ENCODE measurements around the gene TSHZ3.

DNA sequence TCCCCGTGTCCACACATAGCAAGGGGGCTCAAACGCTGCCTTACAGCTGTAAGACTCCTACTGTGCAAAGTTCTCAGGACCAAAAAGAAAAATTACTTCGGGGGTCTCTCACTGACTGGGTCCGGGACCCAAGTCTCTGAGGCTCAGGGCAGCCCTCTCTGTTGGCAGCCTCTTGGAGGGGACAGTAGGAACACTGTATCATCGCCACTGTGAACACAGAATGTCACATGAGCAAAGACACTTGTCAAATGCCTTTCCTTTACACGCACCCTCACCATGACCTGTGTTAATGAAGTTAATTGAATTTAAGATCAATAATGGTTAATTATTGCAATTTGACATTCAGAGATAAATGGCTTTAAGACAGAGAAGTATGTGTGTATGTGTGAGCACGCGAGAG, 49.6 kb downstream of the TSHZ3 start:
- TF ChIP-seq, protein P1, sequence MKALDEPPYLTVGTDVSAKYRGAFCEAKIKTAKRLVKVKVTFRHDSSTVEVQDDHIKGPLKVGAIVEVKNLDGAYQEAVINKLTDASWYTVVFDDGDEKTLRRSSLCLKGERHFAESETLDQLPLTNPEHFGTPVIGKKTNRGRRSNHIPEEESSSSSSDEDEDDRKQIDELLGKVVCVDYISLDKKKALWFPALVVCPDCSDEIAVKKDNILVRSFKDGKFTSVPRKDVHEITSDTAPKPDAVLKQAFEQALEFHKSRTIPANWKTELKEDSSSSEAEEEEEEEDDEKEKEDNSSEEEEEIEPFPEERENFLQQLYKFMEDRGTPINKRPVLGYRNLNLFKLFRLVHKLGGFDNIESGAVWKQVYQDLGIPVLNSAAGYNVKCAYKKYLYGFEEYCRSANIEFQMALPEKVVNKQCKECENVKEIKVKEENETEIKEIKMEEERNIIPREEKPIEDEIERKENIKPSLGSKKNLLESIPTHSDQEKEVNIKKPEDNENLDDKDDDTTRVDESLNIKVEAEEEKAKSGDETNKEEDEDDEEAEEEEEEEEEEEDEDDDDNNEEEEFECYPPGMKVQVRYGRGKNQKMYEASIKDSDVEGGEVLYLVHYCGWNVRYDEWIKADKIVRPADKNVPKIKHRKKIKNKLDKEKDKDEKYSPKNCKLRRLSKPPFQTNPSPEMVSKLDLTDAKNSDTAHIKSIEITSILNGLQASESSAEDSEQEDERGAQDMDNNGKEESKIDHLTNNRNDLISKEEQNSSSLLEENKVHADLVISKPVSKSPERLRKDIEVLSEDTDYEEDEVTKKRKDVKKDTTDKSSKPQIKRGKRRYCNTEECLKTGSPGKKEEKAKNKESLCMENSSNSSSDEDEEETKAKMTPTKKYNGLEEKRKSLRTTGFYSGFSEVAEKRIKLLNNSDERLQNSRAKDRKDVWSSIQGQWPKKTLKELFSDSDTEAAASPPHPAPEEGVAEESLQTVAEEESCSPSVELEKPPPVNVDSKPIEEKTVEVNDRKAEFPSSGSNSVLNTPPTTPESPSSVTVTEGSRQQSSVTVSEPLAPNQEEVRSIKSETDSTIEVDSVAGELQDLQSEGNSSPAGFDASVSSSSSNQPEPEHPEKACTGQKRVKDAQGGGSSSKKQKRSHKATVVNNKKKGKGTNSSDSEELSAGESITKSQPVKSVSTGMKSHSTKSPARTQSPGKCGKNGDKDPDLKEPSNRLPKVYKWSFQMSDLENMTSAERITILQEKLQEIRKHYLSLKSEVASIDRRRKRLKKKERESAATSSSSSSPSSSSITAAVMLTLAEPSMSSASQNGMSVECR (CRISPR knock-in tag; IDR thresholded peaks at IDR 0.05): no peak
- TF ChIP-seq CLOCK (CRISPR knock-in tag; IDR thresholded peaks at IDR 0.05; ENCODE audit: borderline replicate concordance) (no peak), POLR2A (conservative IDR thresholded peaks at IDR 0.05) (no peak), ZBTB17 (CRISPR knock-in tag; IDR thresholded peaks at IDR 0.05) (no peak), MAFK (IDR thresholded peaks at IDR 0.05; ENCODE audit: low read length) (no peak), CTCF (IDR thresholded peaks at IDR 0.05 in 2 of 3, conservative IDR thresholded peaks at IDR 0.05 in 1 of 3; ENCODE audit: insufficient read depth in 2 of 3, low read depth in 1 of 3, low read length in 3 of 3) (no peak), MYC (IDR thresholded peaks at IDR 0.05; ENCODE audit: low read depth, low read length) (no peak), MYC (CRISPR knock-in tag; IDR thresholded peaks at IDR 0.05; ENCODE audit: borderline replicate concordance, low read depth) (no peak), RFX5 (IDR thresholded peaks at IDR 0.05; ENCODE audit: low read depth, low read length) (no peak), EZH2 (IDR thresholded peaks at IDR 0.05; ENCODE audit: borderline replicate concordance, low read depth, low read length) (no peak), TAF1 (IDR thresholded peaks at IDR 0.05; ENCODE audit: control insufficient read depth, extremely low read depth, insufficient read depth, low read length, severe bottlenecking) (no peak), ZNF764 (CRISPR knock-in tag; IDR thresholded peaks at IDR 0.05; ENCODE audit: low read depth) (no peak)

All from K562 (cell line).